Nephron progenitor cell (in vitro differentiated cells): ENCODE measurements around the gene ZNF506.
"Not testable (repeated sequence)": the region's sequence is repeated elsewhere in the genome, so short reads cannot be mapped to it uniquely, and the experiment has no call there.

Experiments
- DNase-seq: peaks from one replicate; pipeline ENCODE4 v3.0.0; 2021
- H3K27ac Mint-ChIP-seq: 2 replicates; pipeline ENCODE4 v1.8.0; 2021; ENCODE audit warnings: mild to moderate bottlenecking, moderate library complexity, mixed read lengths
- H3K27me3 Mint-ChIP-seq: 2 replicates; pipeline ENCODE4 v1.8.0; 2021; ENCODE audit warnings: mild to moderate bottlenecking, low read depth, mixed read lengths; ENCODE audit not compliant: poor library complexity
- H3K36me3 Mint-ChIP-seq: 2 replicates; pipeline ENCODE4 v1.8.0; 2021; ENCODE audit warnings: low read depth, mixed read lengths
- H3K4me1 Mint-ChIP-seq: 2 replicates; pipeline ENCODE4 v1.8.0; 2021; ENCODE audit warnings: mixed read lengths
- H3K4me3 Mint-ChIP-seq: 2 replicates; pipeline ENCODE4 v1.8.0; 2021; ENCODE audit warnings: mild to moderate bottlenecking, moderate library complexity, mixed read lengths
- H3K9me3 Mint-ChIP-seq: 2 replicates; pipeline ENCODE4 v1.8.0; 2021; ENCODE audit warnings: mild to moderate bottlenecking, moderate library complexity, mixed read lengths
- TF ChIP-seq, protein P1 (sequence below): fragments of 200-600 bp; sonication (generic); IDR thresholded peaks from 2 replicates; pipeline ENCODE4 v1.5.0; 2021; ENCODE audit warnings: antibody characterized with exemption

Gene ZNF506

DNA sequence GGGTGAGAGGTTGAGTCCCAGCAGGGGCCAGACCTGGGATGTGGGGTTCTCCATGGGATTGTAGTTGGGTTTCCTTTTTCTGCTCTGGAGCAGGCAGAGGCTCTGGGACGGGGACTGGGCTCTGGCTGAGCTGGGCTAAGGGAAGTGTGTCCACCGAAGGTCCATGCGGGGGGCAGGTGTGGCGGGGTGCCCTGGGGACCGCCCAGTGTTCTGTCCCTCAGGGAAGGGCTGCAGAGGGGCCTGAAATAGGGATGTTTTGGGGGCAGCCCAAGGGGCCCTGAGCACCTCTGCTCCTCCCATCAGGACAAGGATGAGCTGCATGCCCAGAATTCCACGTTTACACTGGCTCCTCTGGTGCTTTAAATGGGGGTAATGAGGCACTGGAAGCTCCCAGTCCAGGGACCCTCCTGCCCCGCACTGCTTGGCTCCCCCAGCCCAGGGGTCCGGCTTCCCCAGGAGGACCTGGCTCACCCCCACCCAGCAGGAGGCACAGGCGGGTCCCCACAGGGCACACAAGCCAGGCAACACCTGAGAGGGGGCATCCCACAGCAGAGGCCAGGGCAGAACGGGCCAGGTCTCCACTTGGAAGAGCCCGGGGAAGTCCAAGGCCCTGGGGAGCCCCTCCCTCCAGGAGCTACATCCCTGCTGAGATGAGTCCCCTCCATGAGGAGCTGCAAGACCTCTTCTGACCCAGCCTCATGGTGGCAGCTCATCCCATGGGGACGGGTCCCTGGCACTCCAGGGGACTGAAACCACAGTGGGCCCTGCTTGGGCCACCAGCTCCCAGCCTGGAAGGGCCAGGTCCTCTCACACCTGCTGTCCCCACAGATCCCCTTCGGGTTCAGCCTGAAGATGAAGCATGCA is 74.0 kb downstream of the ZNF506 start:
- Mint-ChIP-seq H3K27ac (no peak overlapping the region), H3K27me3 (peaks cover 3% of the 10 kb centered on the region), H3K9me3 (peaks cover 54% of the 10 kb centered on the region), H3K4me3 (no peak overlapping the region), H3K36me3 (no peaks in the 10 kb centered on the region), H3K4me1 (no peaks in the 10 kb centered on the region)
- TF ChIP-seq, protein P1, sequence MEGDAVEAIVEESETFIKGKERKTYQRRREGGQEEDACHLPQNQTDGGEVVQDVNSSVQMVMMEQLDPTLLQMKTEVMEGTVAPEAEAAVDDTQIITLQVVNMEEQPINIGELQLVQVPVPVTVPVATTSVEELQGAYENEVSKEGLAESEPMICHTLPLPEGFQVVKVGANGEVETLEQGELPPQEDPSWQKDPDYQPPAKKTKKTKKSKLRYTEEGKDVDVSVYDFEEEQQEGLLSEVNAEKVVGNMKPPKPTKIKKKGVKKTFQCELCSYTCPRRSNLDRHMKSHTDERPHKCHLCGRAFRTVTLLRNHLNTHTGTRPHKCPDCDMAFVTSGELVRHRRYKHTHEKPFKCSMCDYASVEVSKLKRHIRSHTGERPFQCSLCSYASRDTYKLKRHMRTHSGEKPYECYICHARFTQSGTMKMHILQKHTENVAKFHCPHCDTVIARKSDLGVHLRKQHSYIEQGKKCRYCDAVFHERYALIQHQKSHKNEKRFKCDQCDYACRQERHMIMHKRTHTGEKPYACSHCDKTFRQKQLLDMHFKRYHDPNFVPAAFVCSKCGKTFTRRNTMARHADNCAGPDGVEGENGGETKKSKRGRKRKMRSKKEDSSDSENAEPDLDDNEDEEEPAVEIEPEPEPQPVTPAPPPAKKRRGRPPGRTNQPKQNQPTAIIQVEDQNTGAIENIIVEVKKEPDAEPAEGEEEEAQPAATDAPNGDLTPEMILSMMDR, result no peak
- no peak for DNase-seq

DNA sequence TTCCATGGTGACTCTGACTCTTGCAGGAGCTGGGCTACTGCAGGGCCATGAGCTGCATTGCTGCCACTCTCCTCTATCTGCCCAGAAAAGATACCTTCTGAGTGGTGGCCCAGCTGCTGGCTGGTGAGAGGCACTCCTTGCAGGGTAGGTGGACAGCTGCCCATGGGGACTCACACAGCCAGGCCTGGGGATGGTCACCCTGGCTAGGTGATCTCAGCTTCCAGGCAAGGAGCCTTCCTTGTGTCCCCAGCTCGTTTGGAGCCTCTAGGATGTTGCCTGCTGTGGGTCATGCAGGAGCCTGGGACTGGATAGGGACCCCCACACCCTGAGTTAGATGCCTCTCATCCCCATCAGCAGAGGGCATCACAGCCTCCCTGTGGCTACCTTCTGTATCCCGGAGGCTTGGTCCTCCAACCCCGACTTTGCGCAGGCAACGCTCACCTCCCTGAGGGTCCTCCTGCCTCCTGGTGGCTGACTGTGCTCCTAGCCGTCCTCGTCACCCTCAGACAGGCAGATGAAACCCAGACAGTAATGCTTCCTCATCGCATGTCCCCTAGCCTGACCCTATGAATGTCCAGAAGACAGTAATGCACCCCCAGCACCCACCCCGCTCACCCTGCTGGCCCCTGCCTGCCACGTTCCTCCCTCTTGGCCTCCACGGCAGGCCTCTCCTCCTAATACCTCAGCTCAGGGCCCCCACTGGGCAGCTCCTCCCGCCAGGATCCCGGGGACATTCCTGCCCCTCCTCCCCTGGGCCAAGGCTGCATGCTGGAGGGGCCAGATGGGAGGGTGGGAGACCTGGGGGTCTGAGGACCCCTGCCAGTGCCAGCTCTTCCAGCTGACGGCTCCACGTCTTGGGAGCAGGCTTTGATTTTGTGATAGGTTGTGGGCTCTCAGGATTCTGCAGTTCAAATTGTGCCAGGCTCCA is 75.0 kb downstream of the ZNF506 start:
- peaks cover 53% of the 10 kb centered on the region for H3K9me3 Mint-ChIP-seq
- no peak overlapping the region for H3K4me3 Mint-ChIP-seq
- no peak for DNase-seq
- TF ChIP-seq, protein P1, result no peak
- H3K27ac Mint-ChIP-seq, result no peak overlapping the region
- no peaks in the 10 kb centered on the region for H3K4me1 Mint-ChIP-seq
- peaks cover 3% of the 10 kb centered on the region for H3K27me3 Mint-ChIP-seq
- no peaks in the 10 kb centered on the region for H3K36me3 Mint-ChIP-seq

DNA sequence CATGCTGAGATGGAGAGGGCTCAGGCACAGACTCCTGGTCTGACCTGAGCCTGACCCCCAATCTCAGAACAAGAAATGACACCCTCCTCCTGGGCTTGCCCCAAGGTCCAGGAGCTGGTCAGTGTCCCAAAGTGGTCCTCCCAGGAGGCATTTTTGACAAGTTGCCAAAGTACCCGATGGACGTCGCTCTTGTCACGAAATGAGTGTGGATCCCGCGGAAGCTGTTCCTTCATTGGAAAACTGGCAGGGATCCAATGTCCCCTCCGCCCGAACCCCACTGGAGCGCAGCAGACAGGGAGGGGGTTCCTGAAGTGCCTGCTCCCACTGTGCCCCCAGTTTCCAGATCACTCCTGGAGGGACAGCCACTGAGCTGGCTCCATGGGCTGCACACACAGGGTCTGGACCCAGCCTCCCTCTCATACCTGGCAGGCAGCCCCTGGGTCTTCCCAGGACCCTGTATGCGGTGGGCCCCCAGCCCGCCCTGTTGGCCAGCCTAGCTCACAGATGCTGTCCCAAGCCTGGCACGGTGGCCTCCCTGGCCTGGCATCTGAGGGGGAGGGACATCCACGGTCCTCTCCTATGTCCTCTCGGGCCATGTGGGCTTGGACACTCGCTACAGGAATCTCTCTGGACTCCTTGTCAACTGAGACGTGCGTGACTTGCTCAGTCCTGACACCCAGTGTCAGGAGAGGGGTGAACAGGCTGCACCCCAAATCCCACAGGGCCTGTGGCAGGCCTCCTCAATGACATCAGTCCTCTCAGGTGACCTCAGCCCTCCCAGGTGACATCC is 75.9 kb downstream of the ZNF506 start:
- no peak overlapping the region for H3K4me3 Mint-ChIP-seq
- H3K36me3 Mint-ChIP-seq, result no peaks in the 10 kb centered on the region
- H3K9me3 Mint-ChIP-seq, result peaks cover 49% of the 10 kb centered on the region
- peaks cover 3% of the 10 kb centered on the region for H3K27me3 Mint-ChIP-seq
- DNase-seq, result no peak
- H3K27ac Mint-ChIP-seq, result no peak overlapping the region
- TF ChIP-seq, protein P1, result no peak
- H3K4me1 Mint-ChIP-seq, result no peaks in the 10 kb centered on the region

DNA sequence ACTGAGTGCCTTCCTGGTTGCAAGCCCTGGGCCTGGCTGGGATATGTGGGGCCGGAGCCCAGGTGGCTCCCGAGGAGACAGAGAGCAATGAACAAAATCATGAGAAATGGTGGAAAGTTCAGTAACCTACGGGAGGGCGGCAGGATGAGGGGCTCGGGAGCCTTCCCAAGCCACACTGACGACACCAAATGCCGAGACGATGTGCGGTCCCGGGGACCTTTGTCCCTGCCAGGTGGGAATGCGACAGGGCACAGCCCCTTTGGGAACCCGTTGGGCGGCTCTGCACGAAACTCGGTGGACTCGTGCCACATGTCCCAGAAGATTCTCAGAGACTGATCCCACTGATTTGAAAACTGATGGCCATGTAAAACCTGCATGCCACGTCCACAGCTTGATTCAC is 76.9 kb downstream of the ZNF506 start:
- peaks cover 49% of the 10 kb centered on the region for H3K9me3 Mint-ChIP-seq

DNA sequence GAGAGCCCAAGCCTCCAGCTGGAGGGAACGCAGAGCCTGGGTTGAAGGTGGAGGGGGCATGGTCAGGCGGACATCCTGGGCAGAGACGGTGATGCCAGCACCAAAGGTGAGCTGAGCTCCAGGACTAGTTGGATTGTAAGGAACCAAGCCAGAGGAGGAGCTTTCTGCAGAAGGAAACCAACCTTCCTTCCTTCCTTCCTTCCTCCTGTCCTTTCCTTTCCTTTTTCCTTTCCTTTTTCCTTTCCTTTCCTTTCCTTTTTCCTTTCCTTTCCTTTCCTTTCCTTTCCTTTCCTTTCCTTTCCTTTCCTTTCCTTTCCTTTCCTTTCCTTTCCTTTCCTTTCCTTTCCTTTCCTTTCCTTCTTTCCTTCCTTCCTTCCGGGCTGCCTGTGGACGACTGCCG is 77.6 kb downstream of the ZNF506 start:
- H3K9me3 Mint-ChIP-seq, result peaks cover 46% of the 10 kb centered on the region
- peak overlapping the region; percentile 60 for H3K27ac Mint-ChIP-seq
- H3K27me3 Mint-ChIP-seq, H3K4me3 Mint-ChIP-seq, H3K4me1 Mint-ChIP-seq, H3K36me3 Mint-ChIP-seq, DNase-seq: not testable (repeated sequence)

More for the DNA sequence above, 76.9 kb downstream of the ZNF506 start:
- Mint-ChIP-seq H3K27me3 (peaks cover 6% of the 10 kb centered on the region), H3K4me1 (no peaks in the 10 kb centered on the region), H3K27ac (no peak overlapping the region), H3K4me3 (no peak overlapping the region), H3K36me3 (no peaks in the 10 kb centered on the region)
- DNase-seq, result no peak
- TF ChIP-seq, protein P1, result no peak

DNA sequence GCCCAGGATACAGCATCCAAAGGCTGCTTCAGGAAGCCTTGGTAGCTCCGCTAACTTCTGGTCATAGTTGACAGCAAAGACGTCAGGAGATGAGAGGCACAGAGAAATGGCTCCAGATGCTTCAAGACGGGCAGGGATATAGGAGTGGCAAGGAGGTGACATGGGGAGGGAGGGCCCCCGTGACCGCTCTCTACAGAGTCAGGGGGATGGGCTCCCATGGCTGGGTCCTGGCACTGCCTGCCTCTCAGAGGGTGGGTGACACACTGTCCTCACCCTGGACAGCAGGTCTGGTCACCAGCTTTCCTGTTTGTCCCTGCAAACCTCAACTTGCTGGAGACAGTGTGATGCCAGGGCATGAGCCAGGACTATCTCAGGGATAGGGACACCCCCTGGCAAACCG is 78.4 kb downstream of the ZNF506 start:
- Mint-ChIP-seq H3K27me3 (peaks cover 6% of the 10 kb centered on the region), H3K36me3 (no peaks in the 10 kb centered on the region), H3K9me3 (peaks cover 43% of the 10 kb centered on the region), H3K27ac (no peak overlapping the region), H3K4me3 (no peak overlapping the region), H3K4me1 (no peaks in the 10 kb centered on the region)
- DNase-seq, result no peak
- TF ChIP-seq, protein P1, result no peak
